ENCODE results near the gene PTPRZ1. TPM values are rescaled to one million over a fixed set of nuclear protein-coding genes. Genes with fewer than 3 reads are reported as not detected.

PTPRZ1 gene
- total and polyA plus RNA-seq, 2 donors (not counting 1 experiment from before 2014, with no cell fraction given): not detected

- POLR2A ChIA-PET: no interaction called here
- DNase-seq: no peak
- CTCF ChIA-PET: no interaction called here
- no peaks in the 10 kb centered on the region for H3K4me1 Mint-ChIP-seq
- Histone ChIP-seq H3K9ac (ENCODE audit: low read length) (no peak overlapping the region), H3K27ac (ENCODE audit: low read length in 2 of 2) (no peak overlapping the region), H3K27me3 (replicated peaks in 1 of 4; ENCODE audit: control extremely low read depth in 1 of 4, control insufficient read depth in 3 of 4, insufficient read depth in 4 of 4, low read length in 3 of 4) (peaks cover 0 to 3% (median 0%) of the 10 kb centered on the region in 4 experiments), H3K36me3 (replicated peaks in 1 of 2; ENCODE audit: control extremely low read depth in 1 of 2, control insufficient read depth in 1 of 2, extremely low read depth in 1 of 2, insufficient read depth in 2 of 2, low read length in 1 of 2) (no peaks in the 10 kb centered on the region), H3K4me1 (ENCODE audit: control insufficient read depth in 2 of 2, insufficient read depth in 2 of 2, low read length in 2 of 2) (no peaks in the 10 kb centered on the region), H3K9me3 (ENCODE audit: control extremely low read depth in 1 of 3, control insufficient read depth in 2 of 3, insufficient read depth in 1 of 3, low read length in 2 of 3) (no peaks in the 10 kb centered on the region), H3K4me2 (replicated peaks; ENCODE audit: low read depth, low read length, poor library complexity, severe bottlenecking) (no peak overlapping the region), H3K79me2 (ENCODE audit: control insufficient read depth, insufficient read depth, low read length) (no peaks in the 10 kb centered on the region), H4K20me1 (ENCODE audit: control insufficient read depth, insufficient read depth, low read length, poor library complexity, severe bottlenecking) (no peaks in the 10 kb centered on the region), H2AFZ (ENCODE audit: insufficient read depth, low read depth, low read length, poor library complexity, severe bottlenecking) (no peak overlapping the region), H3K4me3 (ENCODE audit: control extremely low read depth in 1 of 5, extremely low read depth in 1 of 5, insufficient read depth in 1 of 5, low read depth in 2 of 5, low read length in 4 of 5) (no peak overlapping the region)
- TF ChIP-seq EZH2 (IDR thresholded peaks at IDR 0.05; ENCODE audit: borderline replicate concordance, insufficient read depth, low read depth, low read length, poor library complexity, severe bottlenecking): no peak
- no peak for TF ChIP-seq CTCF (IDR thresholded peaks at IDR 0.05)
- H3K27me3 Mint-ChIP-seq: peaks cover 8% of the 10 kb centered on the region
- no peak overlapping the region for H3K4me3 Mint-ChIP-seq
- H3K27ac Mint-ChIP-seq: no peak overlapping the region
- H3K9me3 Mint-ChIP-seq (ENCODE audit: insufficient read depth): no peaks in the 10 kb centered on the region
- intact Hi-C loops (cut with micrococcal nuclease): no loop called here
- WGBS (ENCODE audit: insufficient coverage): no CpG with 5 or more reads among the region's 2 CpGs
- ATAC-seq (ENCODE audit: low read depth): no peak
Measured at GRCh38 chr7:121882731-121883130, 9.8 kb downstream of the PTPRZ1 start.

DNA sequence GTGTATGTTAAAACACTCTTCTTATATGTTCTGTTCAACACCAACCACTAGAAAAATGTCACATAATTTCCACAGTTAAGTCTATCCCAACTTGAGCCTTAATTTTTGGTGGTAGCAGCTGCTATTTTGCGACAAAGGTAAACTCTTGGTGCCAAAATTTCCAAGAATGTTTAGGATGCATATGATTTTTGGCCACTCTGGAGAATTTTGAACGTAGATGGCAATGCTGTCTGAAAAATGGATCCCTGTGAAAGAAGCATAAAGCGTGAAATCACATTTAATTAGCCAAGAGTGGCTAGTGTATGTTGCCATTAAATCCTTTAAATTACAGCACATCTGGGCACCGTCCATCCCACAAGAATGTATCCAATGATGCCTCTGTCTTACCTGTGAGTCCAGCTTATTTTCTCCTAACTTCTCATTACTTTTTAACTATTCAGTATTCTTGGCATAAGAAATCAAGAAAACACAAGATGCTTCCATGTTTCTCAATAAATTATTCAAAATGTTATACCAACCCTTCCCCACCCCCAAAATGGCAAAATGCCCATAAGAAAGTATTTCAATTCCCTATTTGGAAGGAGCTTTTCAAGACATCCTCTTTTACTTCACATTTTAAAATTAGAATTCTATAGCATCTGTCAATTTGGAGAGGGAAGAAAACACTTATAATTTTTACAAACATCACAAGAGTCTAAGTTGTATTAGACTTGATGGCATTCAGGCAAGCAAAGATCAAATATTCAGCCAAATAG, 12.4 kb downstream of the PTPRZ1 start:
- Histone ChIP-seq H3K4me1 (ENCODE audit: control insufficient read depth in 2 of 2, insufficient read depth in 2 of 2, low read length in 2 of 2) (no peaks in the 10 kb centered on the region), H3K4me3 (ENCODE audit: control extremely low read depth in 1 of 5, extremely low read depth in 1 of 5, insufficient read depth in 1 of 5, low read depth in 2 of 5, low read length in 4 of 5) (no peak overlapping the region), H4K20me1 (ENCODE audit: control insufficient read depth, insufficient read depth, low read length, poor library complexity, severe bottlenecking) (no peaks in the 10 kb centered on the region), H3K4me2 (replicated peaks; ENCODE audit: low read depth, low read length, poor library complexity, severe bottlenecking) (no peak overlapping the region), H3K9me3 (ENCODE audit: control extremely low read depth in 1 of 3, control insufficient read depth in 2 of 3, insufficient read depth in 1 of 3, low read length in 2 of 3) (no peaks in the 10 kb centered on the region), H3K79me2 (ENCODE audit: control insufficient read depth, insufficient read depth, low read length) (no peaks in the 10 kb centered on the region), H3K36me3 (replicated peaks in 1 of 2; ENCODE audit: control extremely low read depth in 1 of 2, control insufficient read depth in 1 of 2, extremely low read depth in 1 of 2, insufficient read depth in 2 of 2, low read length in 1 of 2) (no peaks in the 10 kb centered on the region), H3K27ac (ENCODE audit: low read length in 2 of 2) (no peak overlapping the region), H3K9ac (ENCODE audit: low read length) (no peak overlapping the region), H3K27me3 (replicated peaks in 1 of 4; ENCODE audit: control extremely low read depth in 1 of 4, control insufficient read depth in 3 of 4, insufficient read depth in 4 of 4, low read length in 3 of 4) (peaks cover 0 to 3% (median 0%) of the 10 kb centered on the region in 4 experiments), H2AFZ (ENCODE audit: insufficient read depth, low read depth, low read length, poor library complexity, severe bottlenecking) (no peak overlapping the region)
- no peak for TF ChIP-seq CTCF (IDR thresholded peaks at IDR 0.05)
- TF ChIP-seq EZH2 (IDR thresholded peaks at IDR 0.05; ENCODE audit: borderline replicate concordance, insufficient read depth, low read depth, low read length, poor library complexity, severe bottlenecking): no peak
- 90% methylated on average over 3 of the region's 4 CpGs for WGBS (ENCODE audit: insufficient coverage)
- Mint-ChIP-seq H3K27me3 (peaks cover 2% of the 10 kb centered on the region), H3K27ac (no peak overlapping the region), H3K9me3 (ENCODE audit: insufficient read depth) (no peaks in the 10 kb centered on the region), H3K4me1 (no peaks in the 10 kb centered on the region), H3K4me3 (no peak overlapping the region)
- ChIA-PET CTCF (no interaction called here), POLR2A (no interaction called here)
- intact Hi-C loops (cut with micrococcal nuclease): no loop called here
- DNase-seq: no peak
- no peak for ATAC-seq (ENCODE audit: low read depth)

Data from B cell (primary cell).